ENCODE results near the gene CTNNA3. TPM values are rescaled to one million over a fixed set of nuclear protein-coding genes. Genes with fewer than 3 reads are reported as not detected.

Gene CTNNA3
- total RNA-seq, 1 experiment from 2014 or later: not detected

GRCh38 chr10:66322777-66323176 is 1373.2 kb downstream of the CTNNA3 start:
- Mint-ChIP-seq H3K9me3 (ENCODE audit: low read depth, unreplicated experiment) (no peaks in the 10 kb centered on the region), H3K36me3 (ENCODE audit: insufficient read depth, unreplicated experiment) (no peaks in the 10 kb centered on the region), H3K4me3 (ENCODE audit: low read depth, unreplicated experiment) (no peak overlapping the region), H3K27ac (ENCODE audit: unreplicated experiment) (no peak overlapping the region), H3K4me1 (ENCODE audit: low read depth, unreplicated experiment) (peaks cover 9% of the 10 kb centered on the region), H3K27me3 (ENCODE audit: unreplicated experiment) (no peaks in the 10 kb centered on the region)
- BruUV-seq (replicated peaks): no TSS peak
- no peak for DNase-seq
- TF ChIP-seq, protein P1, sequence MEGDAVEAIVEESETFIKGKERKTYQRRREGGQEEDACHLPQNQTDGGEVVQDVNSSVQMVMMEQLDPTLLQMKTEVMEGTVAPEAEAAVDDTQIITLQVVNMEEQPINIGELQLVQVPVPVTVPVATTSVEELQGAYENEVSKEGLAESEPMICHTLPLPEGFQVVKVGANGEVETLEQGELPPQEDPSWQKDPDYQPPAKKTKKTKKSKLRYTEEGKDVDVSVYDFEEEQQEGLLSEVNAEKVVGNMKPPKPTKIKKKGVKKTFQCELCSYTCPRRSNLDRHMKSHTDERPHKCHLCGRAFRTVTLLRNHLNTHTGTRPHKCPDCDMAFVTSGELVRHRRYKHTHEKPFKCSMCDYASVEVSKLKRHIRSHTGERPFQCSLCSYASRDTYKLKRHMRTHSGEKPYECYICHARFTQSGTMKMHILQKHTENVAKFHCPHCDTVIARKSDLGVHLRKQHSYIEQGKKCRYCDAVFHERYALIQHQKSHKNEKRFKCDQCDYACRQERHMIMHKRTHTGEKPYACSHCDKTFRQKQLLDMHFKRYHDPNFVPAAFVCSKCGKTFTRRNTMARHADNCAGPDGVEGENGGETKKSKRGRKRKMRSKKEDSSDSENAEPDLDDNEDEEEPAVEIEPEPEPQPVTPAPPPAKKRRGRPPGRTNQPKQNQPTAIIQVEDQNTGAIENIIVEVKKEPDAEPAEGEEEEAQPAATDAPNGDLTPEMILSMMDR (IDR thresholded peaks at IDR 0.05; ENCODE audit: unreplicated experiment): no peak
- CTCF ChIA-PET: no interaction called here
- intact Hi-C loops (cut with micrococcal nuclease; ENCODE audit: unreplicated experiment): no loop called here

DNA sequence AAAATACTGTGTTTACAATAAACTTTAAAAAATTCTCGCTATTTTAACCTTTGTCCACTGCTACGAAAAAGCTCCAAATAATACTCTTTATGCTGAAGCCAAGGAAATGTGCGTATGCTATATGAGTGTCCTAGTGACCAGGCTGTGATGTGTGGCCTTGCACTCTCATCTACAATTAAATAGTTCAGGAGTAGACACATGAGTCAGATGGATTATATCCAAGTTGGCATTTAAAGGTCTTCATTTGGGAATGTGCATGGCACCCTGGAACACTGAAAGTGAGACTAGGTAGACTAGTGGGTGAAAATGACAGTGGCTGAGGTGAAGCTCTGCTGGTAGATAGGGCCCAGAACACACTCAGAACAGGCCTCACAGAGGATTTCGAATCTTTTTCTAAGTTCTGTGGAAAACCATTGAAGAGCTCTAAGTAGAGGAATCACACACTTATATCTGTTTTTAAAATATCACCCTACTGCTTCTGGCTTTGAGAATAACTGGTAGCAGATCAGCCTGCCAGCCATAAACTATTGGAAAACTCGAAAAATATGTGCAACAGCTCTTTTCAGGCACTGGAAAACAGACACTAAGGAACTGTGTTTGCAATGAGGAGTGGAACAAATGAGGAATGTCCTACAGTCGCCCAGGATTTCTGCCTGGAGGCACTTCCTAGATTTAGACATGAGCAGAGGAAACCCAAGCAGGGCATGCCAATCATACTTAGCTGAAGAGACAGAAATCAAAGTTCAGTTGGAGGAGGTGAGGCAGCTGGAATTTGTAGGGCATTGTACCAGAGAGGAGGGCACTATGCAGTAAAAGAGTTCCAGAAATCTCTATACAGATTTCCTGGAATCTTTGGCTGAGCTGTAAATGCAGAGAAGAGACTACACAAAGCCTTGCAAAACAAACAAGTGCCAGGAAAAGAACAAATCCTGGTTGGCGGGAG is 1374.0 kb downstream of the CTNNA3 start:
- TF ChIP-seq, protein P1 (IDR thresholded peaks at IDR 0.05; ENCODE audit: unreplicated experiment): no peak
- H3K4me3 Mint-ChIP-seq (ENCODE audit: low read depth, unreplicated experiment): no peak overlapping the region
- H3K36me3 Mint-ChIP-seq (ENCODE audit: insufficient read depth, unreplicated experiment): no peaks in the 10 kb centered on the region
- BruUV-seq (replicated peaks): no TSS peak
- DNase-seq: no peak
- H3K27ac Mint-ChIP-seq (ENCODE audit: unreplicated experiment): no peak overlapping the region
- H3K9me3 Mint-ChIP-seq (ENCODE audit: low read depth, unreplicated experiment): no peaks in the 10 kb centered on the region
- peaks cover 9% of the 10 kb centered on the region for H3K4me1 Mint-ChIP-seq (ENCODE audit: low read depth, unreplicated experiment)
- intact Hi-C loops (cut with micrococcal nuclease; ENCODE audit: unreplicated experiment): no loop called here
- CTCF ChIA-PET: no interaction called here
- H3K27me3 Mint-ChIP-seq (ENCODE audit: unreplicated experiment): no peaks in the 10 kb centered on the region

GRCh38 chr10:66318761-66319160 is 1377.2 kb downstream of the CTNNA3 start:
- no TSS peak for BruUV-seq (replicated peaks)
- no peaks in the 10 kb centered on the region for H3K36me3 Mint-ChIP-seq (ENCODE audit: insufficient read depth, unreplicated experiment)
- no peak for DNase-seq
- CTCF ChIA-PET: no interaction called here
- peaks cover 9% of the 10 kb centered on the region for H3K4me1 Mint-ChIP-seq (ENCODE audit: low read depth, unreplicated experiment)
- H3K27me3 Mint-ChIP-seq (ENCODE audit: unreplicated experiment): no peaks in the 10 kb centered on the region
- intact Hi-C loops (cut with micrococcal nuclease; ENCODE audit: unreplicated experiment): no loop called here
- TF ChIP-seq, protein P1 (IDR thresholded peaks at IDR 0.05; ENCODE audit: unreplicated experiment): no peak
- no peaks in the 10 kb centered on the region for H3K9me3 Mint-ChIP-seq (ENCODE audit: low read depth, unreplicated experiment)
- H3K27ac Mint-ChIP-seq (ENCODE audit: unreplicated experiment): no peak overlapping the region
- H3K4me3 Mint-ChIP-seq (ENCODE audit: low read depth, unreplicated experiment): no peak overlapping the region

- H3K9me3 Mint-ChIP-seq (ENCODE audit: low read depth, unreplicated experiment): no peaks in the 10 kb centered on the region
- H3K36me3 Mint-ChIP-seq (ENCODE audit: insufficient read depth, unreplicated experiment): no peaks in the 10 kb centered on the region
- no peaks in the 10 kb centered on the region for H3K4me1 Mint-ChIP-seq (ENCODE audit: low read depth, unreplicated experiment)
- H3K27me3 Mint-ChIP-seq (ENCODE audit: unreplicated experiment): no peaks in the 10 kb centered on the region
- TF ChIP-seq, protein P1 (IDR thresholded peaks at IDR 0.05; ENCODE audit: unreplicated experiment): no peak
- CTCF ChIA-PET: no interaction called here
- no peak overlapping the region for H3K4me3 Mint-ChIP-seq (ENCODE audit: low read depth, unreplicated experiment)
- intact Hi-C loops (cut with micrococcal nuclease; ENCODE audit: unreplicated experiment): loop anchor here (10.0 kb wide), 1 partner anchor 617 kb away; the partner anchor contains the start of gene LRRTM3
- no peak overlapping the region for H3K27ac Mint-ChIP-seq (ENCODE audit: unreplicated experiment)
- no peak for DNase-seq
- BruUV-seq (replicated peaks): no TSS peak
These were observed 1388.2 kb downstream of the CTNNA3 start for GRCh38 chr10:66307826-66308225.
